PC-3 (cell line): ENCODE measurements around the gene RIMKLB. TPM values are rescaled to one million over a fixed set of nuclear protein-coding genes. Genes with fewer than 3 reads are reported as not detected.

ENCODE experiments used
- ATAC-seq: fragments of 200-7000 bp; cut with Tn5 transposase; 2 replicates; pipeline ENCODE4 v1.9.1; 2020; ENCODE audit warnings: mild to moderate bottlenecking, moderate library complexity
- BruUV-seq: library from RNA; stranded (reverse); fragments of 400-500 nt; replicated peaks from 2 replicates; lab custom pipeline; 2021; lab: Mats Ljungman, UMichigan
- CTCF ChIA-PET: fragments of 300-600 bp; sonication (Branson Sonifier 250); formaldehyde crosslinking; loops from one replicate; lab custom pipeline; 2022; ENCODE audit warnings: antibody characterized with exemption; lab: Charles Lee
- POLR2A ChIA-PET: fragments of 300-600 bp; sonication (Branson Sonifier 250); formaldehyde crosslinking; loops from one replicate; lab custom pipeline; 2022; ENCODE audit warnings: antibody characterized with exemption; ENCODE audit not compliant: unreplicated experiment; lab: Charles Lee
- DNase-seq: peaks from one replicate; pipeline ENCODE4 v3.0.0-alpha.2; 2015
- H2AFZ ChIP-seq: fragments of 300-600 bp; sonication (generic); 2 replicates; pipeline ENCODE4 v1.6.0; 2016; ENCODE audit warnings: antibody characterized with exemption, low read length
- H3F3A ChIP-seq: fragments of 300-600 bp; sonication (generic); one replicate; pipeline ENCODE4 v1.6.0; 2017; ENCODE audit warnings: antibody characterized with exemption, low read length, control low read depth, mild to moderate bottlenecking; ENCODE audit not compliant: unreplicated experiment
- H3K27ac ChIP-seq: fragments of 300-600 bp; sonication (generic); 2 replicates; pipeline ENCODE4 v1.5.1; 2016; ENCODE audit warnings: mild to moderate bottlenecking, low read length
- H3K27me3 ChIP-seq: fragments of 300-600 bp; sonication (generic); 2 replicates; pipeline ENCODE4 v1.6.1; 2016; ENCODE audit warnings: low read length, mixed read lengths
- H3K36me3 ChIP-seq: fragments of 300-600 bp; sonication (generic); 2 replicates; pipeline ENCODE4 v1.6.1; 2016; ENCODE audit warnings: low read depth, mixed run types, low read length, mixed read lengths
- H3K4me1 ChIP-seq: fragments of 300-600 bp; sonication (generic); 2 replicates; pipeline ENCODE4 v1.5.1; 2016; ENCODE audit warnings: low read length; ENCODE audit not compliant: insufficient read depth
- H3K4me2 ChIP-seq: fragments of 300-600 bp; sonication (generic); 2 replicates; pipeline ENCODE4 v1.6.0; 2016; ENCODE audit warnings: low read length
- H3K4me3 ChIP-seq: fragments of 300-600 bp; sonication (generic); 2 replicates; pipeline ENCODE4 v1.5.1; 2016; ENCODE audit warnings: mild to moderate bottlenecking, low read length, mixed read lengths
- H3K79me2 ChIP-seq: fragments of 300-600 bp; sonication (generic); 2 replicates; pipeline ENCODE4 v1.6.1; 2017; ENCODE audit warnings: low read length, mixed read lengths
- H3K9ac ChIP-seq: fragments of 300-600 bp; sonication (generic); 2 replicates; pipeline ENCODE4 v1.6.0; 2016; ENCODE audit warnings: mild to moderate bottlenecking, low read length
- H3K9me2 ChIP-seq: fragments of 300-600 bp; sonication (generic); replicated peaks from 2 replicates; pipeline ENCODE4 v1.6.1; 2016; ENCODE audit warnings: mixed run types, low read length, mixed read lengths
- H3K9me3 ChIP-seq: fragments of 300-600 bp; sonication (generic); 2 replicates; pipeline ENCODE4 v1.6.1; 2016; ENCODE audit warnings: low read length, mixed read lengths
- H4K20me1 ChIP-seq: fragments of 300-600 bp; sonication (generic); 2 replicates; pipeline ENCODE4 v1.6.1; 2016; ENCODE audit warnings: low read length, mixed read lengths
- EZH2 ChIP-seq: fragments of 300-600 bp; sonication (generic); IDR thresholded peaks from one replicate; pipeline ENCODE4 v1.6.1; 2017; ENCODE audit warnings: antibody characterized with exemption, mild to moderate bottlenecking, low read length; ENCODE audit not compliant: unreplicated experiment
- EZH2phosphoT487 ChIP-seq: fragments of 300-600 bp; sonication (generic); IDR thresholded peaks from 2 replicates; pipeline ENCODE4 v1.6.1; 2018; ENCODE audit warnings: mild to moderate bottlenecking, antibody characterized with exemption, low read length, borderline replicate concordance
- intact Hi-C: fragments of 100-400 bp; cut with micrococcal nuclease; formaldehyde crosslinking; loops from 2 replicates; pipeline ENCODE4 v1.9.0; 2023
- total RNA-seq: library from RNA; depleted of rRNA; stranded (reverse); fragments of >200 nt; gene quantifications from 2 replicates; pipeline ENCODE4 v1.2.3, GENCODE V29; 2014
- TF ChIP-seq, protein P1 (sequence below): fragments of 300-600 bp; sonication (generic); conservative IDR thresholded peaks from 2 replicates; pipeline ENCODE4 v1.5.1; 2017; ENCODE audit warnings: antibody characterized with exemption, low read depth, mild to moderate bottlenecking, low read length

The RIMKLB gene
- total RNA-seq, 1 experiment from 2014 or later: 1.3 TPM

DNA sequence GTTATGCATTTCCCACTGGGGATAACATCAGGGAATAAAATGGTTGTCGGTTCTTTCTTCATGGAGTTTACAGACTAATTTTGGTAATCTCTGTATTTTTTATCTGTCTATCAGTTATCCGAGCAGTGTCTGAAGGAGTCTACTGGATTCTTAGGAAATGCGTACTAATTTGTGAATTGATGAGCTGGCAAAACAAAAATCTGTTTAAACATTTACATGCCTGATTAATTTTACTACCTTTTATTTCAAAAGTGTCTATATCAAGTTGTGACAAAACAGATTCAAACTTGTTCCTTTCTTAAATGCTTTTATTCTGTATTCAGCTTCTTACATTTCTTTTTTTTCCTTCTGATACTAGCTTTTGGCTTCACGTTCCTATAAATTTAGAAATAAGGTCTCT, 4.4 kb downstream of the RIMKLB start:
- Histone ChIP-seq H3F3A (no peaks in the 10 kb centered on the region), H3K4me2 (no peak overlapping the region), H4K20me1 (no peaks in the 10 kb centered on the region), H3K4me1 (no peaks in the 10 kb centered on the region; the same call in 1 of the 2 replicates), H3K9me3 (no peaks in the 10 kb centered on the region), H3K36me3 (no peaks in the 10 kb centered on the region), H2AFZ (no peak overlapping the region), H3K4me3 (no peak overlapping the region), H3K9ac (no peak overlapping the region), H3K79me2 (no peaks in the 10 kb centered on the region), H3K27me3 (peaks cover 25% of the 10 kb centered on the region), H3K27ac (no peak overlapping the region), H3K9me2 (no peaks in the 10 kb centered on the region)
- TF ChIP-seq EZH2phosphoT487 (no peak), EZH2 (no peak)
- BruUV-seq: no TSS peak
- ChIA-PET CTCF (no interaction called here), POLR2A (no interaction called here)
- DNase-seq (no peak), ATAC-seq (no peak)
- intact Hi-C loops: no loop called here

DNA sequence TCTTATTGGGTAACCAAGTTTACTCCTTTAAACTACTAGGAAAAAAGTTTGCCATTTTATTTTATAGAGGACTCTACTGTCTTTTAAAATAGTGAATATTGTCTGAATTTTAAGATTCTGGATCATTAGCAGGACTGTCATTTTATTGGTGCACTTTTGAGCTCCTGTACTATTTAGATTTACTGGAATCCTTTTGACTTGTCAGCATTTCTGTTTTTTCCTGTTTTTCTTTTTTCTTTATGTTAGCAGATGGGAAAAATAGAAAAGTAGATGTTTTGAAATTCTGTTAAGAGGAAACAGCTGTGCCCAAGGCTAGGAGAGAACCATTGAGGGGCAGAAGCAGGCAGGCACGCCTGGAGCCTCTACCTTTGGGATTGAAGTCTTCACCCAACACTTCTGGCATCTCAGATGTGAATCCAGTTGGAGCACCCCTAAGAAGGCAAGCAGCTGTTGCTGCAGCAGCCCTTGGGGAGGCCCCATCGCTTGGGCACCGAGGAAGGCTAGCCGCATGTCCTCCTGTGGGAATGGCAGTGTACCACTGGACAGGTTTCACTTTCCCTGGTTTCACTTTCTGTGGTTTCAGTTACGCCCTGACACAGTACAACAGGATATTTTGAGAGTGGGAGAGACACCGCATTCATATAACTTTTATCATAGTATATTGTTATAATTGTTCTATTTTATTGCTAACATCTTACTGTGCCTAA, 11.5 kb downstream of the RIMKLB start:
- ChIA-PET POLR2A (no interaction called here), CTCF (no interaction called here)
- DNase-seq (no peak), ATAC-seq (no peak)
- intact Hi-C loops: no loop called here
- Histone ChIP-seq H4K20me1 (no peaks in the 10 kb centered on the region), H3K79me2 (no peaks in the 10 kb centered on the region), H3K4me1 (no peaks in the 10 kb centered on the region), H3K9ac (no peak overlapping the region), H3K4me3 (no peak overlapping the region), H3K9me2 (no peaks in the 10 kb centered on the region), H3K9me3 (no peaks in the 10 kb centered on the region), H3F3A (no peaks in the 10 kb centered on the region), H3K27me3 (no peaks in the 10 kb centered on the region), H3K27ac (no peak overlapping the region), H3K4me2 (no peak overlapping the region), H2AFZ (no peak overlapping the region), H3K36me3 (no peaks in the 10 kb centered on the region)
- TF ChIP-seq, protein P1, sequence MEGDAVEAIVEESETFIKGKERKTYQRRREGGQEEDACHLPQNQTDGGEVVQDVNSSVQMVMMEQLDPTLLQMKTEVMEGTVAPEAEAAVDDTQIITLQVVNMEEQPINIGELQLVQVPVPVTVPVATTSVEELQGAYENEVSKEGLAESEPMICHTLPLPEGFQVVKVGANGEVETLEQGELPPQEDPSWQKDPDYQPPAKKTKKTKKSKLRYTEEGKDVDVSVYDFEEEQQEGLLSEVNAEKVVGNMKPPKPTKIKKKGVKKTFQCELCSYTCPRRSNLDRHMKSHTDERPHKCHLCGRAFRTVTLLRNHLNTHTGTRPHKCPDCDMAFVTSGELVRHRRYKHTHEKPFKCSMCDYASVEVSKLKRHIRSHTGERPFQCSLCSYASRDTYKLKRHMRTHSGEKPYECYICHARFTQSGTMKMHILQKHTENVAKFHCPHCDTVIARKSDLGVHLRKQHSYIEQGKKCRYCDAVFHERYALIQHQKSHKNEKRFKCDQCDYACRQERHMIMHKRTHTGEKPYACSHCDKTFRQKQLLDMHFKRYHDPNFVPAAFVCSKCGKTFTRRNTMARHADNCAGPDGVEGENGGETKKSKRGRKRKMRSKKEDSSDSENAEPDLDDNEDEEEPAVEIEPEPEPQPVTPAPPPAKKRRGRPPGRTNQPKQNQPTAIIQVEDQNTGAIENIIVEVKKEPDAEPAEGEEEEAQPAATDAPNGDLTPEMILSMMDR: no peak
- TF ChIP-seq EZH2phosphoT487: no peak
- TF ChIP-seq EZH2: no peak
- BruUV-seq: no TSS peak

DNA sequence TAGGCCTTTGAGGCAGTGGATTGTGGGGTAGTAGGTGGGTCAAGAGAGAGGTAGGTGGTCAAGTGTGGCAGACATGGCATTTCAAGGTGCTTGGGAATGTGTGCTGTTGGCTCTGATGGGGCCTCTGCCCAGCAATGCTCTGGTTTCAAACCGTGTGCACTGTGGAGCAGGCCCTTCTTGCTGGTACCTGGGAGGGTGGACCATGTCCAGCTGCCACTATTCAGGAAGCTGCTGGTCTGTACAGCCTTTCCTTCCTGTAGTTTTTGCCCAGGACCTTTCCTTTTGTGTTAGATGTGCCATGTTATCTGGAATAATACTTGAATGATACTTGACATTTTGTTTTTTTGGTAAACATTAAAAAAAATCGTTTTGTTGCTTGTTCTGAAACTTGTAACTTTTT, 14.8 kb downstream of the RIMKLB start:
- CTCF ChIA-PET: no interaction called here
- DNase-seq: no peak
- BruUV-seq: no TSS peak

More for the DNA sequence above, 14.8 kb downstream of the RIMKLB start:
- intact Hi-C loops: no loop called here
- Histone ChIP-seq H4K20me1 (no peaks in the 10 kb centered on the region), H3K27ac (no peak overlapping the region), H3K79me2 (no peaks in the 10 kb centered on the region), H3K36me3 (no peaks in the 10 kb centered on the region), H3K9ac (no peak overlapping the region), H3K9me3 (no peaks in the 10 kb centered on the region), H3K9me2 (no peaks in the 10 kb centered on the region), H3K4me1 (no peaks in the 10 kb centered on the region), H3K4me3 (no peak overlapping the region), H2AFZ (no peak overlapping the region), H3K4me2 (no peak overlapping the region), H3K27me3 (no peaks in the 10 kb centered on the region), H3F3A (no peaks in the 10 kb centered on the region)
- TF ChIP-seq EZH2phosphoT487 (no peak), EZH2 (no peak)
- TF ChIP-seq, protein P1: no peak
- no peak for ATAC-seq
- POLR2A ChIA-PET: no interaction called here
